ENCODE data around the gene FAM167B. TPM values are rescaled to one million over a fixed set of nuclear protein-coding genes. Genes with fewer than 3 reads are reported as not detected.
"Not testable (repeated sequence)": the region's sequence is repeated elsewhere in the genome, so short reads cannot be mapped to it uniquely, and the experiment has no call there.

FAM167B gene
- total RNA-seq, 1 donor from 2014 or later: not detected

GRCh38 chr1:32273391-32274208, 26.6 kb downstream of the FAM167B start:
- TF ChIP-seq CTCF (IDR thresholded peaks at IDR 0.05; ENCODE audit: insufficient read depth, low read length, poor library complexity, severe bottlenecking): no peak
- Histone ChIP-seq H3K4me3 (ENCODE audit: low read depth, low read length) (no peak overlapping the region), H3K27me3 (ENCODE audit: control insufficient read depth, insufficient read depth, low read length) (peaks cover 17% of the 10 kb centered on the region), H3K36me3 (ENCODE audit: control insufficient read depth, insufficient read depth, low read length) (no peaks in the 10 kb centered on the region)
- peak; percentile 56 for DNase-seq (ENCODE audit: low read depth)

- Histone ChIP-seq H3K36me3 (ENCODE audit: control insufficient read depth, insufficient read depth, low read length) (no peaks in the 10 kb centered on the region), H3K27me3 (ENCODE audit: control insufficient read depth, insufficient read depth, low read length) (peaks cover 17% of the 10 kb centered on the region), H3K4me3 (ENCODE audit: low read depth, low read length) (no peak overlapping the region)
- no peak for TF ChIP-seq CTCF (IDR thresholded peaks at IDR 0.05; ENCODE audit: insufficient read depth, low read length, poor library complexity, severe bottlenecking)
- DNase-seq (ENCODE audit: low read depth): no peak
Measured at GRCh38 chr1:32274646-32275340, 27.8 kb downstream of the FAM167B start.

- no peak for TF ChIP-seq CTCF (IDR thresholded peaks at IDR 0.05; ENCODE audit: insufficient read depth, low read length, poor library complexity, severe bottlenecking)
- no peak for DNase-seq (ENCODE audit: low read depth)
- no peak overlapping the region for H3K4me3 ChIP-seq (ENCODE audit: low read depth, low read length)
- no peaks in the 10 kb centered on the region for H3K36me3 ChIP-seq (ENCODE audit: control insufficient read depth, insufficient read depth, low read length)
- peaks cover 17% of the 10 kb centered on the region for H3K27me3 ChIP-seq (ENCODE audit: control insufficient read depth, insufficient read depth, low read length)
Measured at GRCh38 chr1:32275424-32275823, 28.4 kb downstream of the FAM167B start.

GRCh38 chr1:32276032-32276782, 29.2 kb downstream of the FAM167B start:
- no peaks in the 10 kb centered on the region for H3K36me3 ChIP-seq (ENCODE audit: control insufficient read depth, insufficient read depth, low read length)
- H3K27me3 ChIP-seq (ENCODE audit: control insufficient read depth, insufficient read depth, low read length): peaks cover 17% of the 10 kb centered on the region
- H3K4me3 ChIP-seq (ENCODE audit: low read depth, low read length): no peak overlapping the region
- no peak for TF ChIP-seq CTCF (IDR thresholded peaks at IDR 0.05; ENCODE audit: insufficient read depth, low read length, poor library complexity, severe bottlenecking)
- no peak for DNase-seq (ENCODE audit: low read depth)

GRCh38 chr1:32284777-32285176, 37.8 kb downstream of the FAM167B start:
- H3K27me3 ChIP-seq (ENCODE audit: control insufficient read depth, insufficient read depth, low read length); H3K36me3 ChIP-seq (ENCODE audit: control insufficient read depth, insufficient read depth, low read length); DNase-seq (ENCODE audit: low read depth); H3K4me3 ChIP-seq (ENCODE audit: low read depth, low read length): not testable (repeated sequence)

GRCh38 chr1:32285658-32286057, 38.6 kb downstream of the FAM167B start:
- no peak for TF ChIP-seq CTCF (IDR thresholded peaks at IDR 0.05; ENCODE audit: insufficient read depth, low read length, poor library complexity, severe bottlenecking)
- no peak for DNase-seq (ENCODE audit: low read depth)
- H3K4me3 ChIP-seq (ENCODE audit: low read depth, low read length): no peak overlapping the region
- no peaks in the 10 kb centered on the region for H3K36me3 ChIP-seq (ENCODE audit: control insufficient read depth, insufficient read depth, low read length)
- H3K27me3 ChIP-seq (ENCODE audit: control insufficient read depth, insufficient read depth, low read length): no peaks in the 10 kb centered on the region

Measured in kidney epithelial cell (primary cell).